GM23338 (cell line): Measurements from ENCODE around the gene MCFD2. TPM values are rescaled to one million over a fixed set of nuclear protein-coding genes. Genes with fewer than 3 reads are reported as not detected.

Experiments
- ATAC-seq: fragments of 200-7000 bp; cut with Tn5 transposase; 3 replicates; pipeline ENCODE4 v1.9.1; 2020
- DNase-seq: peaks from one replicate; pipeline ENCODE4 v3.0.0-alpha.2; 2015; ENCODE audit warnings: low spot score
- H2AFZ ChIP-seq: fragments of 200-600 bp; sonication (generic); 2 replicates; pipeline ENCODE4 v1.8.0; 2016; ENCODE audit warnings: antibody characterized with exemption, mild to moderate bottlenecking, moderate library complexity
- H3F3A ChIP-seq: fragments of 200-600 bp; sonication (generic); replicated peaks from 2 replicates; pipeline ENCODE4 v1.8.0; 2017; ENCODE audit warnings: antibody characterized with exemption, mixed run types, low read depth
- H3K27ac ChIP-seq: fragments of 200-600 bp; sonication (generic); 2 replicates; pipeline ENCODE4 v1.6.1; 2016; ENCODE audit warnings: low read depth
- H3K27me3 ChIP-seq: fragments of 200-600 bp; sonication (generic); 2 replicates; pipeline ENCODE4 v1.8.0; 2016; ENCODE audit warnings: mild to moderate bottlenecking, mixed run types, moderate library complexity; ENCODE audit not compliant: insufficient read depth
- H3K36me3 ChIP-seq: fragments of 200-600 bp; sonication (generic); 2 replicates; pipeline ENCODE4 v1.8.0; 2016; ENCODE audit warnings: mild to moderate bottlenecking; ENCODE audit not compliant: insufficient read depth
- H3K4me1 ChIP-seq: fragments of 200-600 bp; sonication (generic); 2 replicates; pipeline ENCODE4 v1.8.0; 2016; ENCODE audit warnings: mild to moderate bottlenecking, moderate library complexity; ENCODE audit not compliant: insufficient read depth
- H3K4me2 ChIP-seq: fragments of 200-600 bp; sonication (generic); 2 replicates; pipeline ENCODE4 v1.7.1; 2017; ENCODE audit warnings: mixed run types
- H3K4me3 ChIP-seq: fragments of 200-600 bp; sonication (generic); 2 replicates; pipeline ENCODE4 v1.6.1; 2016; ENCODE audit warnings: mixed run types
- H3K79me2 ChIP-seq: fragments of 200-600 bp; sonication (generic); replicated peaks from 2 replicates; pipeline ENCODE4 v1.8.0; 2017; ENCODE audit warnings: mild to moderate bottlenecking; ENCODE audit not compliant: insufficient read depth
- H3K9me2 ChIP-seq: fragments of 200-600 bp; sonication (generic); 2 replicates; pipeline ENCODE4 v1.8.0; 2017; ENCODE audit not compliant: insufficient read depth
- H4K20me1 ChIP-seq: fragments of 200-600 bp; sonication (generic); replicated peaks from 2 replicates; pipeline ENCODE4 v1.8.0; 2017; ENCODE audit warnings: mild to moderate bottlenecking; ENCODE audit not compliant: insufficient read depth
- H3K27ac Mint-ChIP-seq: 2 replicates; pipeline ENCODE4 v1.8.0; 2020; ENCODE audit warnings: inconsistent platforms, mild to moderate bottlenecking, moderate library complexity, mixed read lengths
- H3K27me3 Mint-ChIP-seq: 3 replicates; pipeline ENCODE4 v1.8.0; 2022; ENCODE audit warnings: low read depth, mild to moderate bottlenecking, moderate library complexity, mixed read lengths, inconsistent platforms; ENCODE audit not compliant: insufficient read depth, poor library complexity
- H3K36me3 Mint-ChIP-seq: 3 replicates; pipeline ENCODE4 v1.8.0; 2021; ENCODE audit warnings: low read depth, mild to moderate bottlenecking, inconsistent platforms, moderate library complexity, mixed read lengths
- H3K4me1 Mint-ChIP-seq: 3 replicates; pipeline ENCODE4 v1.8.0; 2020; ENCODE audit warnings: mild to moderate bottlenecking, inconsistent platforms, mixed read lengths
- H3K4me3 Mint-ChIP-seq: 3 replicates; pipeline ENCODE4 v1.8.0; 2021; ENCODE audit warnings: moderate library complexity, mild to moderate bottlenecking, inconsistent platforms, mixed read lengths
- H3K9me3 Mint-ChIP-seq: 3 replicates; pipeline ENCODE4 v1.8.0; 2020; ENCODE audit warnings: moderate library complexity, mild to moderate bottlenecking, inconsistent platforms, mixed read lengths
- CREB1 ChIP-seq: fragments of 250-450 bp; sonication (Bioruptor Pico); IDR thresholded peaks from 2 replicates; pipeline ENCODE4 v1.5.0; 2020; ENCODE audit warnings: low read depth, mild to moderate bottlenecking, moderate library complexity
- CTCF ChIP-seq, 2 experiments: fragments of 200-600 bp in 1 of 2; sonication (generic) in 1 of 2; conservative IDR thresholded peaks; 2 replicates each; pipeline versions ENCODE4 v1.5.1 to v1.6.1; 2016 to 2017; ENCODE audit warnings: antibody characterized with exemption in 2 of 2, low read depth in 2 of 2, mild to moderate bottlenecking in 2 of 2, moderate library complexity in 1 of 2
- ETS1 ChIP-seq: IDR thresholded peaks from 2 replicates; pipeline ENCODE4 v1.6.1; 2016; ENCODE audit warnings: antibody characterized with exemption
- EZH2 ChIP-seq: fragments of 200-600 bp; sonication (generic); IDR thresholded peaks from one replicate; pipeline ENCODE4 v1.8.0; 2017; ENCODE audit warnings: antibody characterized with exemption, mild to moderate bottlenecking, low read depth; ENCODE audit not compliant: unreplicated experiment
- EZH2phosphoT487 ChIP-seq: fragments of 200-600 bp; sonication (generic); IDR thresholded peaks from one replicate; pipeline ENCODE4 v1.8.1; 2018; ENCODE audit warnings: antibody characterized with exemption; ENCODE audit not compliant: unreplicated experiment
- NANOG ChIP-seq: IDR thresholded peaks from 2 replicates; pipeline ENCODE4 v1.6.1; 2016; ENCODE audit warnings: antibody characterized with exemption, borderline replicate concordance
- POLR2AphosphoS5 ChIP-seq: IDR thresholded peaks from 2 replicates; pipeline ENCODE4 v1.6.1; 2016; ENCODE audit warnings: antibody characterized with exemption, low read depth
- REST ChIP-seq: IDR thresholded peaks from one replicate; pipeline ENCODE4 v1.6.1; 2018; ENCODE audit warnings: antibody characterized with exemption; ENCODE audit not compliant: unreplicated experiment
- STAT1 ChIP-seq: IDR thresholded peaks from one replicate; pipeline ENCODE4 v1.6.1; 2016; ENCODE audit warnings: antibody characterized with exemption; ENCODE audit not compliant: unreplicated experiment
- ZNF114 ChIP-seq: fragments of 250-450 bp; sonication (Bioruptor Pico); IDR thresholded peaks from 2 replicates; pipeline ENCODE4 v1.5.0; 2020; ENCODE audit warnings: mild to moderate bottlenecking, moderate library complexity
- ZNF331 ChIP-seq: fragments of 250-450 bp; sonication (Bioruptor Pico); IDR thresholded peaks from 2 replicates; pipeline ENCODE4 v1.5.0; 2020; ENCODE audit warnings: low read depth, mild to moderate bottlenecking, moderate library complexity
- ZNF462 ChIP-seq: fragments of 250-450 bp; sonication (Bioruptor Pico); IDR thresholded peaks from 2 replicates; pipeline ENCODE4 v1.5.0; 2020; ENCODE audit warnings: mild to moderate bottlenecking, moderate library complexity
- polyA plus RNA-seq: library from polyadenylated mRNA; unstranded; fragments of >200 nt; fragmentation: Nextera tagmentation; extraction: Ambion mirVana; gene quantifications from 2 replicates; pipeline ENCODE4 v1.2.1, GENCODE V29; 2016
- total RNA-seq: library from RNA; depleted of rRNA; stranded (reverse); fragments of >200 nt; shearing (Covaris generic); gene quantifications from 2 replicates; pipeline ENCODE4 v1.2.3, GENCODE V29; 2014

The MCFD2 gene
- total and polyA plus RNA-seq, 2 experiments from 2014 or later, result 55.1 to 91.9 TPM

GRCh38 chr2:46923041-46923528 is 7.5 kb upstream of the MCFD2 start (continued):
- no peak for TF ChIP-seq ETS1
- TF ChIP-seq POLR2AphosphoS5, result no peak
- TF ChIP-seq EZH2, result no peak
- TF ChIP-seq NANOG, result no peak
- TF ChIP-seq REST, result no peak
- TF ChIP-seq CREB1 (CRISPR knock-in tag), result no peak
- TF ChIP-seq CTCF (conservative IDR thresholded peaks at IDR 0.05; ENCODE audit: low read depth in 2 of 2), result no peak
- no peak for TF ChIP-seq EZH2phosphoT487

GRCh38 chr2:46922606-46923005 is 7.0 kb upstream of the MCFD2 start:
- Mint-ChIP-seq H3K27ac (no peak overlapping the region), H3K4me1 (peaks cover 11% of the 10 kb centered on the region), H3K9me3 (peaks cover 17% of the 10 kb centered on the region), H3K27me3 (peaks cover 2% of the 10 kb centered on the region), H3K4me3 (no peak overlapping the region), H3K36me3 (peaks cover 18% of the 10 kb centered on the region)
- ATAC-seq, result no peak
- no peak overlapping the region for H2AFZ ChIP-seq
- no peaks in the 10 kb centered on the region for H3K79me2 ChIP-seq
- no peaks in the 10 kb centered on the region for H3F3A ChIP-seq
- H3K27me3 ChIP-seq, result no peaks in the 10 kb centered on the region
- no peak overlapping the region for H3K27ac ChIP-seq
- no peak for DNase-seq
- H3K4me1 ChIP-seq, result peaks cover 3% of the 10 kb centered on the region
- 0 out of 2 replicates have a peak, but pooled peaks cover 7% of the 10 kb centered on the region for H3K36me3 ChIP-seq
- no peak overlapping the region for H3K4me2 ChIP-seq
- H4K20me1 ChIP-seq, result peaks cover 4% of the 10 kb centered on the region; the same call in 1 of the 2 replicates
- no peaks in the 10 kb centered on the region for H3K9me2 ChIP-seq
- H3K4me3 ChIP-seq, result no peak overlapping the region
- TF ChIP-seq ETS1 (no peak), POLR2AphosphoS5 (no peak), STAT1 (no peak), ZNF462 (CRISPR knock-in tag) (no peak), ZNF114 (CRISPR knock-in tag) (no peak), EZH2 (no peak), NANOG (no peak), ZNF331 (CRISPR knock-in tag) (no peak)
